Endothelial cell of umbilical vein (primary cell): ENCODE data around the gene SDK2. TPM values are rescaled to one million over a fixed set of nuclear protein-coding genes. Genes with fewer than 3 reads are reported as not detected.

Experiments
- BruUV-seq: library from RNA; stranded (reverse); fragments of 400-500 nt; replicated peaks from 2 replicates; lab custom pipeline; 2021; lab: Mats Ljungman, UMichigan
- CTCF ChIA-PET: fragments of 300-600, 350-600 bp; sonication (Branson Sonifier 250); formaldehyde crosslinking; loops from one replicate; lab custom pipeline; 2021; ENCODE audit warnings: antibody characterized with exemption, inconsistent platforms; lab: Charles Lee
- POLR2A ChIA-PET: fragments of 300-600, 350-600 bp; sonication (Branson Sonifier 250); formaldehyde crosslinking; loops from one replicate; lab custom pipeline; 2021; ENCODE audit warnings: antibody characterized with exemption, inconsistent platforms; lab: Charles Lee
- DNase-seq: peaks from one replicate; pipeline ENCODE4 v3.0.0-alpha.2; 2011; ENCODE audit warnings: low read depth, low spot score
- FAIRE-seq: peaks from 2 replicates; lab custom pipeline; 2011; peaks lifted over from hg19 to GRCh38; lab: Jason Lieb, UNC
- H2AFZ ChIP-seq: 2 replicates; pipeline ENCODE4 v1.6.0; 2012; ENCODE audit warnings: low read depth, low read length, control low read depth, inconsistent platforms
- H3K27ac ChIP-seq: 2 replicates; pipeline ENCODE4 v1.5.1; 2011; ENCODE audit warnings: low read depth, mild to moderate bottlenecking, control low read depth, low read length, moderate library complexity; ENCODE audit not compliant: insufficient read depth
- H3K27me3 ChIP-seq, 2 experiments: 2 replicates each; pipeline versions ENCODE4 v1.6.0 to v1.6.1; 2011; ENCODE audit warnings: low read length in 2 of 2, mixed read lengths in 1 of 2; ENCODE audit not compliant: control insufficient read depth in 2 of 2, insufficient read depth in 2 of 2
- H3K36me3 ChIP-seq, 2 experiments: 2 replicates in 1 of 2; 3 replicates in 1 of 2; pipeline ENCODE4 v1.5.1; 2011; ENCODE audit warnings: low read length in 2 of 2, mild to moderate bottlenecking in 1 of 2, moderate library complexity in 1 of 2; ENCODE audit not compliant: control insufficient read depth in 2 of 2, insufficient read depth in 2 of 2; ENCODE audit errors: extremely low read depth in 1 of 2
- H3K4me1 ChIP-seq: 3 replicates; pipeline ENCODE4 v1.5.1; 2011; ENCODE audit warnings: mild to moderate bottlenecking, low read length; ENCODE audit not compliant: control insufficient read depth, insufficient read depth; ENCODE audit errors: extremely low read depth
- H3K4me2 ChIP-seq: 2 replicates; pipeline ENCODE4 v1.6.1; 2011; ENCODE audit warnings: low read length, control low read depth, mixed read lengths; ENCODE audit not compliant: insufficient read depth
- H3K4me3 ChIP-seq, 3 experiments: fragments of 200-600 bp in 1 of 3; sonication (generic), shearing (Covaris generic) in 1 of 3; replicated peaks in 1 of 3; 2 replicates each; pipeline ENCODE4 v1.5.1; 2011 to 2016; ENCODE audit warnings: control low read depth in 3 of 3, low read length in 3 of 3, mild to moderate bottlenecking in 2 of 3, inconsistent platforms in 1 of 3, low read depth in 1 of 3, moderate library complexity in 1 of 3; ENCODE audit not compliant: insufficient read depth in 1 of 3
- H3K79me2 ChIP-seq: 2 replicates; pipeline ENCODE4 v1.6.0; 2012; ENCODE audit warnings: low read length, inconsistent platforms; ENCODE audit not compliant: control insufficient read depth, insufficient read depth
- H3K9ac ChIP-seq: replicated peaks from 2 replicates; pipeline ENCODE3; 2011; ENCODE audit warnings: low read length, control low read depth; ENCODE audit not compliant: insufficient read depth; ENCODE audit errors: extremely low read depth
- H3K9me1 ChIP-seq: replicated peaks from 3 replicates; pipeline ENCODE4 v1.6.0; 2011; ENCODE audit warnings: mild to moderate bottlenecking, low read length; ENCODE audit not compliant: control insufficient read depth, insufficient read depth; ENCODE audit errors: extremely low read depth
- H3K9me3 ChIP-seq: replicated peaks from 2 replicates; pipeline ENCODE4 v1.5.1; 2012; ENCODE audit warnings: low read length, inconsistent platforms; ENCODE audit not compliant: control insufficient read depth, insufficient read depth
- H4K20me1 ChIP-seq: replicated peaks from 2 replicates; pipeline ENCODE3; 2011; ENCODE audit warnings: mild to moderate bottlenecking, low read length; ENCODE audit not compliant: control insufficient read depth, insufficient read depth; ENCODE audit errors: extremely low read depth
- EZH2 ChIP-seq: IDR thresholded peaks from 2 replicates; pipeline ENCODE4 v1.6.1; 2012; ENCODE audit warnings: borderline replicate concordance, low read depth, mild to moderate bottlenecking, moderate library complexity, low read length, inconsistent platforms; ENCODE audit not compliant: severe bottlenecking
- FOS ChIP-seq: IDR thresholded peaks from 2 replicates; pipeline ENCODE4 v1.6.1; 2011; ENCODE audit warnings: mild to moderate bottlenecking, low read length, moderate library complexity, borderline replicate concordance; ENCODE audit not compliant: insufficient read depth
- GATA2 ChIP-seq: IDR thresholded peaks from 2 replicates; pipeline ENCODE4 v1.7.0; 2011; ENCODE audit warnings: low read depth, mild to moderate bottlenecking, moderate library complexity, mixed read lengths, low read length; ENCODE audit not compliant: insufficient read length, insufficient read depth
- JUN ChIP-seq: IDR thresholded peaks from 2 replicates; pipeline ENCODE4 v1.6.1; 2011; ENCODE audit warnings: borderline replicate concordance, low read depth; ENCODE audit not compliant: insufficient read length, insufficient read depth
- MYC ChIP-seq: IDR thresholded peaks from one replicate; pipeline ENCODE4 v1.6.1; 2011; ENCODE audit warnings: mild to moderate bottlenecking, low read depth, low read length
- POLR2A ChIP-seq: IDR thresholded peaks from 2 replicates; pipeline ENCODE4 v1.6.1; 2012; ENCODE audit warnings: low read depth, mild to moderate bottlenecking, control low read depth, low read length
- dilution Hi-C: fragments of 300-500 bp; cut with MboI; formaldehyde crosslinking; loops from one replicate; pipeline ENCODE4 v1.15.0; 2019; ENCODE audit warnings: low sequenced_read_pairs; ENCODE audit not compliant: extremely low pct_ligation_motif_present
- intact Hi-C: fragments of 100-400 bp; cut with micrococcal nuclease; formaldehyde crosslinking; loops from one replicate; pipeline ENCODE4 v1.10.0; 2022
- polyA plus RNA-seq, 4 experiments: library from polyadenylated mRNA; depleted of rRNA in 3 of 4; stranded (reverse) in 3 of 4; unstranded in 1 of 4; fragments of >200 nt; gene quantifications; 2 replicates each; pipeline versions ENCODE4 v1.2.1 to v1.2.3, GENCODE V29; 2011 to 2012; ENCODE audit warnings: missing spikeins in 1 of 4
- total RNA-seq: library from RNA; stranded (reverse); gene quantifications from 2 replicates; pipeline ENCODE4 v1.2.3, GENCODE V29; 2021
- TF ChIP-seq, protein P1 (sequence below), 2 donors: IDR thresholded peaks; 1 replicate in 1 of 2; 2 replicates in 1 of 2; pipeline ENCODE4 v1.5.1; 2011; ENCODE audit warnings: low read length in 2 of 2, mild to moderate bottlenecking in 2 of 2, moderate library complexity in 2 of 2, control low read depth in 1 of 2, inconsistent platforms in 1 of 2, low read depth in 1 of 2; ENCODE audit not compliant: insufficient read depth in 1 of 2; ENCODE audit errors: extremely low read depth in 1 of 2

SDK2 gene
- total and polyA plus RNA-seq, 2 donors (not counting 3 experiments of a cell fraction or from before 2014, with no cell fraction given) = not detected

- H3K79me2 ChIP-seq = no peaks in the 10 kb centered on the region
- intact Hi-C loops (no loop called here), dilution Hi-C loops (no loop called here)
- no peaks in the 10 kb centered on the region for H3K4me1 ChIP-seq
- TF ChIP-seq, protein P1, sequence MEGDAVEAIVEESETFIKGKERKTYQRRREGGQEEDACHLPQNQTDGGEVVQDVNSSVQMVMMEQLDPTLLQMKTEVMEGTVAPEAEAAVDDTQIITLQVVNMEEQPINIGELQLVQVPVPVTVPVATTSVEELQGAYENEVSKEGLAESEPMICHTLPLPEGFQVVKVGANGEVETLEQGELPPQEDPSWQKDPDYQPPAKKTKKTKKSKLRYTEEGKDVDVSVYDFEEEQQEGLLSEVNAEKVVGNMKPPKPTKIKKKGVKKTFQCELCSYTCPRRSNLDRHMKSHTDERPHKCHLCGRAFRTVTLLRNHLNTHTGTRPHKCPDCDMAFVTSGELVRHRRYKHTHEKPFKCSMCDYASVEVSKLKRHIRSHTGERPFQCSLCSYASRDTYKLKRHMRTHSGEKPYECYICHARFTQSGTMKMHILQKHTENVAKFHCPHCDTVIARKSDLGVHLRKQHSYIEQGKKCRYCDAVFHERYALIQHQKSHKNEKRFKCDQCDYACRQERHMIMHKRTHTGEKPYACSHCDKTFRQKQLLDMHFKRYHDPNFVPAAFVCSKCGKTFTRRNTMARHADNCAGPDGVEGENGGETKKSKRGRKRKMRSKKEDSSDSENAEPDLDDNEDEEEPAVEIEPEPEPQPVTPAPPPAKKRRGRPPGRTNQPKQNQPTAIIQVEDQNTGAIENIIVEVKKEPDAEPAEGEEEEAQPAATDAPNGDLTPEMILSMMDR (IDR thresholded peaks at IDR 0.05; ENCODE audit: extremely low read depth in 1 of 2, insufficient read depth in 1 of 2, low read depth in 1 of 2, low read length in 2 of 2) = no peak
- TF ChIP-seq JUN (no peak), POLR2A (no peak), MYC (no peak)
- BruUV-seq = no TSS peak
- no peaks in the 10 kb centered on the region for H4K20me1 ChIP-seq
- no peak overlapping the region for H3K4me2 ChIP-seq
- H3K4me3 ChIP-seq = no peak overlapping the region
- H3K9me3 ChIP-seq = no peaks in the 10 kb centered on the region
- ChIA-PET POLR2A (no interaction called here), CTCF (no interaction called here)
- no peaks in the 10 kb centered on the region for H3K36me3 ChIP-seq
- no peaks in the 10 kb centered on the region for H3K9me1 ChIP-seq
- H3K27ac ChIP-seq = no peak overlapping the region
- H3K27me3 ChIP-seq = no peaks in the 10 kb centered on the region
- FAIRE-seq = no peak
- no peak for DNase-seq
- H2AFZ ChIP-seq = no peak overlapping the region
- no peak overlapping the region for H3K9ac ChIP-seq
Observed at GRCh38 chr17:73506470-73507435, 137.5 kb downstream of the SDK2 start.

DNA sequence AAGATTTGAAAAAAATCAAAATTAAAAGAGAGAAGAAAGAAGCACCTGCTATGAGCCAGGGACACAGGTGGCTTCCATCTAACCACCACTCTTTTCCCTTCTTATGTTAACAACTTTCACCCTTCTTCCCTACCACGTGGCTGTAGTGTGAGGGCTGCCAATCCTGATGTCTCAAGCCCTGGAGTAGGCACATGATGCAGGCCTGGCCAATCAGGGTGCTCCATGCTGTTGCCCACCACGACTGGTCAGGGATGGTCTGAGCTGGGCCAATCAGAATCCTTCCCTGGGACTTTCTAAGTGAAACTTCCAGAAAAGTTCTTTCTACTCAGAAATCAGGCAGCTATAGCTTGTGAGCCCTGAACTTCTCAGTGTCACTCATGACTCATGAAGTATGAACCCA lies 140.7 kb downstream of the SDK2 start:
- no peak for TF ChIP-seq FOS
- no peak for TF ChIP-seq POLR2A
- no peak for TF ChIP-seq GATA2
- TF ChIP-seq EZH2 = no peak
- TF ChIP-seq JUN = no peak
- no peaks in the 10 kb centered on the region for H4K20me1 ChIP-seq
- CTCF ChIA-PET = no interaction called here

More for the DNA sequence above, 140.7 kb downstream of the SDK2 start:
- FAIRE-seq (no peak), DNase-seq (no peak)
- dilution Hi-C loops (no loop called here), intact Hi-C loops (no loop called here)
- Histone ChIP-seq H3K36me3 (no peaks in the 10 kb centered on the region), H2AFZ (no peak overlapping the region), H3K4me1 (no peaks in the 10 kb centered on the region), H3K79me2 (no peaks in the 10 kb centered on the region), H3K27ac (no peak overlapping the region), H3K27me3 (no peaks in the 10 kb centered on the region), H3K9me1 (no peaks in the 10 kb centered on the region), H3K4me2 (no peak overlapping the region), H3K9me3 (no peaks in the 10 kb centered on the region), H3K4me3 (no peak overlapping the region), H3K9ac (no peak overlapping the region)
- BruUV-seq = no TSS peak
- POLR2A ChIA-PET = no interaction called here
